ENCODE data around the gene NRXN2.
"Not testable (repeated sequence)": the region's sequence is repeated elsewhere in the genome, so short reads cannot be mapped to it uniquely, and the experiment has no call there.

Gene NRXN2

GRCh38 chr11:64563966-64564365, 159.0 kb downstream of the NRXN2 start:
- no peak for DNase-seq (ENCODE audit: low spot score)

- DNase-seq (ENCODE audit: low spot score), result no peak
Measured at GRCh38 chr11:64562723-64563351, 160.2 kb downstream of the NRXN2 start.

GRCh38 chr11:64561984-64562722, 160.8 kb downstream of the NRXN2 start:
- no peak for DNase-seq (ENCODE audit: low spot score)

- DNase-seq (ENCODE audit: low spot score), result not testable (repeated sequence)
Measured at GRCh38 chr11:64561429-64561828, 161.6 kb downstream of the NRXN2 start.

GRCh38 chr11:64560941-64561340, 162.1 kb downstream of the NRXN2 start:
- DNase-seq (ENCODE audit: low spot score), result no peak

GRCh38 chr11:64560139-64560771, 162.7 kb downstream of the NRXN2 start:
- no peak for DNase-seq (ENCODE audit: low spot score)

GRCh38 chr11:64559351-64560138, 163.5 kb downstream of the NRXN2 start:
- DNase-seq (ENCODE audit: low spot score), result no peak

- DNase-seq (ENCODE audit: low spot score), result no peak
Measured at GRCh38 chr11:64558869-64559268, 164.1 kb downstream of the NRXN2 start.

- no peak for DNase-seq (ENCODE audit: low spot score)
Measured at GRCh38 chr11:64558065-64558745, 164.8 kb downstream of the NRXN2 start.

GRCh38 chr11:64556721-64557250, 166.2 kb downstream of the NRXN2 start:
- DNase-seq (ENCODE audit: low spot score), result no peak
